ENCODE results near the gene HSPA5. TPM values are rescaled to one million over a fixed set of nuclear protein-coding genes. Genes with fewer than 3 reads are reported as not detected.
"Not testable (repeated sequence)": the region's sequence is repeated elsewhere in the genome, so short reads cannot be mapped to it uniquely, and the experiment has no call there.

Gene HSPA5
- 408 TPM for polyA plus RNA-seq (2013, experiment 1 of 2)
- polyA plus RNA-seq (2013, experiment 2 of 2) = 401 TPM

GRCh38 chr9:125241000-125241862 lies at the start of gene HSPA5:
HSPA5 (minus strand) TSS chr9:125241343; CDS start chr9:125241126, 217 bp downstream.
- H3K14ac ChIP-seq (ENCODE audit: low read length in 2 of 2) = peak within 1 kb of the TSS in 1 of 2 experiments; percentile 94
- H2BK15ac ChIP-seq (ENCODE audit: low read depth, poor library complexity, severe bottlenecking) = peak within 1 kb of the TSS; percentile 29
- H3K4me2 ChIP-seq (ENCODE audit: low read length, poor library complexity, severe bottlenecking) = peak within 1 kb of the TSS; percentile 52
- H3K36me3 ChIP-seq (ENCODE audit: control insufficient read depth in 1 of 2, insufficient read depth in 2 of 2, low read depth in 1 of 2, low read length in 2 of 2) = peaks cover 13 to 43% of the 10 kb centered on the region in 2 experiments
- peak within 1 kb of the TSS; percentile 99 for H4K8ac ChIP-seq (ENCODE audit: low read length)
- peak within 1 kb of the TSS; percentile 90 for H3K27ac ChIP-seq (ENCODE audit: low read length, poor library complexity, severe bottlenecking)
- peak within 1 kb of the TSS; percentile 68 for H2AFZ ChIP-seq (ENCODE audit: low read depth, low read length)
- peak within 1 kb of the TSS; percentile 93 to 97 for H3K4ac ChIP-seq (ENCODE audit: low read depth in 1 of 2, low read length in 2 of 2)
- H3K9me3 ChIP-seq (ENCODE audit: control insufficient read depth, low read length) = no peaks in the 10 kb centered on the region
- peak within 1 kb of the TSS; percentile 78 for H2AK5ac ChIP-seq (ENCODE audit: low read length, severe bottlenecking)
- H3K18ac ChIP-seq (ENCODE audit: low read depth in 1 of 2, low read length in 2 of 2) = peak within 1 kb of the TSS; percentile 93 to 96
- no peaks in the 10 kb centered on the region for H3K27me3 ChIP-seq (ENCODE audit: control insufficient read depth in 1 of 2, insufficient read depth in 1 of 2, low read length in 2 of 2)
- H3K4me3 ChIP-seq (ENCODE audit: insufficient read depth in 1 of 2, low read depth in 1 of 2, low read length in 2 of 2) = peak within 1 kb of the TSS; percentile 95 to 100
- H2BK12ac ChIP-seq (ENCODE audit: low read length in 2 of 2) = peak within 1 kb of the TSS; percentile 7 to 67
- peak within 1 kb of the TSS; percentile 82 for H2BK5ac ChIP-seq (ENCODE audit: low read depth, low read length, poor library complexity, severe bottlenecking)
- peak within 1 kb of the TSS; percentile 99 for H3K9ac ChIP-seq (ENCODE audit: low read length)
- peaks cover 5% of the 10 kb centered on the region for H3K4me1 ChIP-seq (ENCODE audit: control insufficient read depth, insufficient read depth, low read depth, low read length)
- H3K23ac ChIP-seq (ENCODE audit: low read length in 2 of 2) = peak within 1 kb of the TSS; percentile 83 to 99
- under 1% methylated on average over 59 of the region's 59 CpGs for WGBS
- peak; percentile 100 for DNase-seq
- H3K79me1 ChIP-seq (replicated peaks; ENCODE audit: low read length, poor library complexity, severe bottlenecking) = no peaks in the 10 kb centered on the region
- H2BK120ac ChIP-seq (ENCODE audit: low read depth, low read length) = peak within 1 kb of the TSS; percentile 80
- peak within 1 kb of the TSS; percentile 91 for H4K91ac ChIP-seq (ENCODE audit: low read length)

GRCh38 chr9:125286935-125287433 lies 45.8 kb upstream of the HSPA5 start:
- not testable (repeated sequence) for H3K4me2 ChIP-seq (ENCODE audit: low read length, poor library complexity, severe bottlenecking); H3K4me1 ChIP-seq (ENCODE audit: control insufficient read depth, insufficient read depth, low read depth, low read length); H3K18ac ChIP-seq (ENCODE audit: low read depth in 1 of 2, low read length in 2 of 2); H3K27ac ChIP-seq (ENCODE audit: low read length, poor library complexity, severe bottlenecking); H2BK12ac ChIP-seq (ENCODE audit: low read length in 2 of 2); H4K8ac ChIP-seq (ENCODE audit: low read length); H2BK15ac ChIP-seq (ENCODE audit: low read depth, poor library complexity, severe bottlenecking); H3K14ac ChIP-seq (ENCODE audit: low read length in 2 of 2); H2AK5ac ChIP-seq (ENCODE audit: low read length, severe bottlenecking); H3K4me3 ChIP-seq (ENCODE audit: insufficient read depth in 1 of 2, low read depth in 1 of 2, low read length in 2 of 2); H3K9me3 ChIP-seq (ENCODE audit: control insufficient read depth, low read length); H2AFZ ChIP-seq (ENCODE audit: low read depth, low read length); H3K9ac ChIP-seq (ENCODE audit: low read length); DNase-seq; H2BK5ac ChIP-seq (ENCODE audit: low read depth, low read length, poor library complexity, severe bottlenecking); H3K23ac ChIP-seq (ENCODE audit: low read length in 2 of 2); H2BK120ac ChIP-seq (ENCODE audit: low read depth, low read length); H4K91ac ChIP-seq (ENCODE audit: low read length); H3K27me3 ChIP-seq (ENCODE audit: control insufficient read depth in 1 of 2, insufficient read depth in 1 of 2, low read length in 2 of 2); H3K4ac ChIP-seq (ENCODE audit: low read depth in 1 of 2, low read length in 2 of 2)
- 98% methylated on average over 7 of the region's 7 CpGs for WGBS
- peaks cover 26% of the 10 kb centered on the region for H3K79me1 ChIP-seq (replicated peaks; ENCODE audit: low read length, poor library complexity, severe bottlenecking)
- H3K36me3 ChIP-seq (ENCODE audit: control insufficient read depth in 1 of 2, insufficient read depth in 2 of 2, low read depth in 1 of 2, low read length in 2 of 2) = peaks cover 6 to 13% of the 10 kb centered on the region in 2 experiments

- H3K18ac ChIP-seq (ENCODE audit: low read depth in 1 of 2, low read length in 2 of 2) = no peak overlapping the region
- 100% methylated on average over 3 of the region's 3 CpGs for WGBS
These were observed 43.7 kb upstream of the HSPA5 start for GRCh38 chr9:125284855-125285254.

GRCh38 chr9:125280945-125281344 lies 39.8 kb upstream of the HSPA5 start:
- no peak for DNase-seq
- no peak overlapping the region for H2AFZ ChIP-seq (ENCODE audit: low read depth, low read length)
- no peak overlapping the region for H2BK120ac ChIP-seq (ENCODE audit: low read depth, low read length)
- no peak overlapping the region for H3K4me2 ChIP-seq (ENCODE audit: low read length, poor library complexity, severe bottlenecking)
- peaks cover 12% of the 10 kb centered on the region for H3K4me1 ChIP-seq (ENCODE audit: control insufficient read depth, insufficient read depth, low read depth, low read length)
- no peak overlapping the region for H3K4me3 ChIP-seq (ENCODE audit: insufficient read depth in 1 of 2, low read depth in 1 of 2, low read length in 2 of 2)
- no peak overlapping the region for H3K23ac ChIP-seq (ENCODE audit: low read length in 2 of 2)
- H2BK15ac ChIP-seq (ENCODE audit: low read depth, poor library complexity, severe bottlenecking) = no peak overlapping the region
- H3K18ac ChIP-seq (ENCODE audit: low read depth in 1 of 2, low read length in 2 of 2) = no peak overlapping the region
- no peaks in the 10 kb centered on the region for H3K9me3 ChIP-seq (ENCODE audit: control insufficient read depth, low read length)
- H3K14ac ChIP-seq (ENCODE audit: low read length in 2 of 2) = no peak overlapping the region
- no peaks in the 10 kb centered on the region for H3K27me3 ChIP-seq (ENCODE audit: control insufficient read depth in 1 of 2, insufficient read depth in 1 of 2, low read length in 2 of 2)
- no peak overlapping the region for H4K91ac ChIP-seq (ENCODE audit: low read length)
- no peak overlapping the region for H3K27ac ChIP-seq (ENCODE audit: low read length, poor library complexity, severe bottlenecking)
- H3K36me3 ChIP-seq (ENCODE audit: control insufficient read depth in 1 of 2, insufficient read depth in 2 of 2, low read depth in 1 of 2, low read length in 2 of 2) = peaks cover 0 to 8% of the 10 kb centered on the region in 2 experiments
- no peak overlapping the region for H3K4ac ChIP-seq (ENCODE audit: low read depth in 1 of 2, low read length in 2 of 2)
- no peak overlapping the region for H2BK5ac ChIP-seq (ENCODE audit: low read depth, low read length, poor library complexity, severe bottlenecking)
- no peak overlapping the region for H4K8ac ChIP-seq (ENCODE audit: low read length)
- H2BK12ac ChIP-seq (ENCODE audit: low read length in 2 of 2) = no peak overlapping the region
- H2AK5ac ChIP-seq (ENCODE audit: low read length, severe bottlenecking) = no peak overlapping the region
- WGBS = 96% methylated on average over 3 of the region's 4 CpGs
- H3K79me1 ChIP-seq (replicated peaks; ENCODE audit: low read length, poor library complexity, severe bottlenecking) = peaks cover 11% of the 10 kb centered on the region
- H3K9ac ChIP-seq (ENCODE audit: low read length) = peak overlapping the region; percentile 51

More at GRCh38 chr9:125284855-125285254, 43.7 kb upstream of the HSPA5 start:
- no peak overlapping the region for H2AK5ac ChIP-seq (ENCODE audit: low read length, severe bottlenecking)
- H4K91ac ChIP-seq (ENCODE audit: low read length) = no peak overlapping the region
- no peak overlapping the region for H2AFZ ChIP-seq (ENCODE audit: low read depth, low read length)
- peaks cover 7 to 13% of the 10 kb centered on the region in 2 experiments for H3K36me3 ChIP-seq (ENCODE audit: control insufficient read depth in 1 of 2, insufficient read depth in 2 of 2, low read depth in 1 of 2, low read length in 2 of 2)
- no peak overlapping the region for H3K4me2 ChIP-seq (ENCODE audit: low read length, poor library complexity, severe bottlenecking)
- H3K79me1 ChIP-seq (replicated peaks; ENCODE audit: low read length, poor library complexity, severe bottlenecking) = peaks cover 20% of the 10 kb centered on the region
- H4K8ac ChIP-seq (ENCODE audit: low read length) = no peak overlapping the region
- no peak overlapping the region for H2BK120ac ChIP-seq (ENCODE audit: low read depth, low read length)
- no peak overlapping the region for H2BK12ac ChIP-seq (ENCODE audit: low read length in 2 of 2)
- no peak overlapping the region for H3K4me3 ChIP-seq (ENCODE audit: insufficient read depth in 1 of 2, low read depth in 1 of 2, low read length in 2 of 2)
- H3K27me3 ChIP-seq (ENCODE audit: control insufficient read depth in 1 of 2, insufficient read depth in 1 of 2, low read length in 2 of 2) = no peaks in the 10 kb centered on the region
- H2BK15ac ChIP-seq (ENCODE audit: low read depth, poor library complexity, severe bottlenecking) = no peak overlapping the region
- H3K9ac ChIP-seq (ENCODE audit: low read length) = no peak overlapping the region
- no peak overlapping the region for H3K27ac ChIP-seq (ENCODE audit: low read length, poor library complexity, severe bottlenecking)
- H2BK5ac ChIP-seq (ENCODE audit: low read depth, low read length, poor library complexity, severe bottlenecking) = no peak overlapping the region
- H3K4me1 ChIP-seq (ENCODE audit: control insufficient read depth, insufficient read depth, low read depth, low read length) = peaks cover 3% of the 10 kb centered on the region
- no peak overlapping the region for H3K14ac ChIP-seq (ENCODE audit: low read length in 2 of 2)
- H3K9me3 ChIP-seq (ENCODE audit: control insufficient read depth, low read length) = no peaks in the 10 kb centered on the region
- H3K4ac ChIP-seq (ENCODE audit: low read depth in 1 of 2, low read length in 2 of 2) = no peak overlapping the region
- no peak overlapping the region for H3K23ac ChIP-seq (ENCODE audit: low read length in 2 of 2)
- DNase-seq = no peak
